Fibroblast of lung (primary cell): Measurements from ENCODE around the gene PRORP. TPM values are rescaled to one million over a fixed set of nuclear protein-coding genes. Genes with fewer than 3 reads are reported as not detected.

Source experiments
- DNase-seq, 2 donors: peaks; one replicate each; pipeline versions ENCODE4 v3.0.0 to v3.0.0-alpha.2; 2010; ENCODE audit warnings: low read depth in 2 of 2
- H2AFZ ChIP-seq: 2 replicates; pipeline ENCODE4 v1.5.1; 2012; ENCODE audit warnings: low read length, control low read depth, inconsistent platforms
- H3K27ac ChIP-seq: 2 replicates; pipeline ENCODE4 v1.5.1; 2011; ENCODE audit warnings: low read length, control low read depth; ENCODE audit not compliant: insufficient read depth
- H3K27me3 ChIP-seq: 2 replicates; pipeline ENCODE4 v1.5.1; 2011; ENCODE audit warnings: mild to moderate bottlenecking, low read length; ENCODE audit not compliant: control insufficient read depth, insufficient read depth
- H3K36me3 ChIP-seq: 2 replicates; pipeline ENCODE4 v1.5.1; 2011; ENCODE audit warnings: low read length; ENCODE audit not compliant: control insufficient read depth, insufficient read depth
- H3K4me1 ChIP-seq: 2 replicates; pipeline ENCODE4 v1.5.1; 2011; ENCODE audit warnings: low read length; ENCODE audit not compliant: control insufficient read depth, insufficient read depth; ENCODE audit errors: extremely low read depth
- H3K4me2 ChIP-seq: 2 replicates; pipeline ENCODE4 v1.5.1; 2011; ENCODE audit warnings: low read length, control low read depth; ENCODE audit not compliant: insufficient read depth; ENCODE audit errors: extremely low read depth
- H3K4me3 ChIP-seq, 4 experiments: fragments of 200-600 bp in 1 of 4; sonication (generic) in 1 of 4; replicated peaks in 1 of 4; 2 replicates each; pipeline ENCODE4 v1.5.1; 2011 to 2016; ENCODE audit warnings: low read length in 4 of 4, low read depth in 3 of 4, mild to moderate bottlenecking in 3 of 4, control low read depth in 2 of 4, inconsistent platforms in 1 of 4, mixed read lengths in 1 of 4; ENCODE audit not compliant: insufficient read depth in 1 of 4; ENCODE audit errors: control extremely low read depth in 1 of 4
- H3K79me2 ChIP-seq: 2 replicates; pipeline ENCODE4 v1.5.1; 2012; ENCODE audit warnings: mild to moderate bottlenecking, low read length, inconsistent platforms; ENCODE audit not compliant: control insufficient read depth, insufficient read depth
- H3K9ac ChIP-seq: 2 replicates; pipeline ENCODE4 v1.5.1; 2011; ENCODE audit warnings: mild to moderate bottlenecking, low read length, control low read depth; ENCODE audit not compliant: insufficient read depth
- H3K9me3 ChIP-seq: 2 replicates; pipeline ENCODE4 v1.5.1; 2012; ENCODE audit warnings: low read depth, low read length; ENCODE audit not compliant: control insufficient read depth, insufficient read depth
- H4K20me1 ChIP-seq: 2 replicates; pipeline ENCODE4 v1.5.1; 2011; ENCODE audit warnings: low read length; ENCODE audit not compliant: control insufficient read depth, insufficient read depth; ENCODE audit errors: extremely low read depth
- EZH2 ChIP-seq: IDR thresholded peaks from 2 replicates; pipeline ENCODE4 v1.5.1; 2012; ENCODE audit warnings: low read length, control low read depth, mild to moderate bottlenecking; ENCODE audit errors: missing control alignments
- polyA minus RNA-seq: library from RNA; depleted of rRNA, polyadenylated mRNA; stranded (reverse); fragments of >200 nt; gene quantifications from 2 replicates; pipeline ENCODE4 v1.2.3, GENCODE V29; 2011; ENCODE audit warnings: low replicate concordance
- polyA plus RNA-seq, 2 donors: library from polyadenylated mRNA; depleted of rRNA in 1 of 2; stranded (reverse) in 1 of 2; unstranded in 1 of 2; fragments of >200 nt; gene quantifications; 2 replicates each; pipeline ENCODE4 v1.2.1, GENCODE V29; 2011 to 2012; ENCODE audit warnings: missing spikeins in 1 of 2
- total RNA-seq: library from RNA; depleted of rRNA; stranded (reverse); fragments of >200 nt; gene quantifications from 2 replicates; pipeline ENCODE4 v1.2.1, GENCODE V29; 2014
- TF ChIP-seq, protein P1 (sequence below), 2 donors: IDR thresholded peaks in 1 of 2; conservative IDR thresholded peaks in 1 of 2; 1 replicate in 1 of 2; 2 replicates in 1 of 2; pipeline ENCODE4 v1.5.1; 2011 to 2012; ENCODE audit warnings: low read length in 2 of 2, control low read depth in 1 of 2, inconsistent platforms in 1 of 2, low read depth in 1 of 2, mild to moderate bottlenecking in 1 of 2

PRORP gene
- total RNA-seq (12.1 and 14.2 TPM in 2 replicates), polyA plus RNA-seq (25.7 and 36.3 TPM in 2 replicates), polyA minus RNA-seq (53.5 and 67.1 TPM in 2 replicates)
- 18.9 and 25.0 TPM in 2 replicates for polyA plus RNA-seq (2012)

DNA sequence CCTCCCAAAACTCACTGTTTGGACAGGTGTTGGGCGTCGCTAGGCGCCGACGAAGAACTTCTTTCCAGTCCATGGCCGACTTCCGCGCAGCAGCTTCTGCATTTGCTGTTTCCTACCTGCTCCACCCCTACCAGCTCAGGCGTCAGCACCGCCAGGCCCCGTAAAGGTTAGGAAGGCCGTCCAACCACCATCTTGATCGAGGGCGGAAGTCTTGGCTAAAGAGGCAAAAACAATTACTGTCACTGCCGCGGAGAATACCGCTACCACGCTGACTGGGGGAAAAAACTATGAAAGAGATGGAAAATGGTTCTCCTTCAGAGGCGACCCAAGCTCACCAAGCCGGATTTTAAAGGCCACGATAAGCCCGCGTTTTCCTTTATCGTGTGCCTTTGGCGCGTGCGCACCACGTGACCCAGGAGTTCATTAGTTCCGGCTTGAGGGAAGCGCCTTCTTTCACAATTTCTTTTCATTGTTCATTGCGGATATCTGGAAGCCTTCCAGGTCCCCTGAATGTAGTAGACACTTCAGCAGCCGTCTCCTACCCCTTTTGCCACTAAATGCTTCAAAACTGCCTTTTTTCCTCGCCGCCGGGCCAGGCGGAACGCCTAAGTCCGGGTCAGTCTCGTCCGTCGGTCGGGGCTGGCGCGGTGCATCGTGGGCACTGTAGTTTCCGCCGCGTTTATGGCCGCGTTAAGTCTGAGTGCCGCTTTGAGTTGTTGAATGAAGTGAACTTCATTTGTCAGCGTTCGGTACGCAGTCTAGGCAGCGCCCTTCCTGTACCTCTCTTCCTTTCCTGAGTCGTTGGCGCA, at the start of gene PRORP, which contains the start of gene PPP2R3C:
Gene PRORP (plus strand): TSS at position 666 of the 809 bp plus-strand sequence. CDS start 694 bp downstream, outside the sequence.
Gene PPP2R3C (minus strand): TSS at position 104 of the 809 bp plus-strand sequence. CDS start 31 bp downstream, at position 73.
- Histone ChIP-seq H3K4me2 (peak within 1 kb of the TSS; percentile 94), H3K27me3 (no peaks in the 10 kb centered on the region), H3K36me3 (no peaks in the 10 kb centered on the region), H3K27ac (peak within 1 kb of the TSS; percentile 97), H3K9me3 (no peaks in the 10 kb centered on the region), H2AFZ (peak within 1 kb of the TSS; percentile 79), H3K4me1 (no peaks in the 10 kb centered on the region), H3K79me2 (peaks cover 8% of the 10 kb centered on the region), H3K4me3 (peak within 1 kb of the TSS; percentile 61 to 98 (median 84)), H4K20me1 (no peaks in the 10 kb centered on the region), H3K9ac (peak within 1 kb of the TSS; percentile 90)
- TF ChIP-seq, protein P1, sequence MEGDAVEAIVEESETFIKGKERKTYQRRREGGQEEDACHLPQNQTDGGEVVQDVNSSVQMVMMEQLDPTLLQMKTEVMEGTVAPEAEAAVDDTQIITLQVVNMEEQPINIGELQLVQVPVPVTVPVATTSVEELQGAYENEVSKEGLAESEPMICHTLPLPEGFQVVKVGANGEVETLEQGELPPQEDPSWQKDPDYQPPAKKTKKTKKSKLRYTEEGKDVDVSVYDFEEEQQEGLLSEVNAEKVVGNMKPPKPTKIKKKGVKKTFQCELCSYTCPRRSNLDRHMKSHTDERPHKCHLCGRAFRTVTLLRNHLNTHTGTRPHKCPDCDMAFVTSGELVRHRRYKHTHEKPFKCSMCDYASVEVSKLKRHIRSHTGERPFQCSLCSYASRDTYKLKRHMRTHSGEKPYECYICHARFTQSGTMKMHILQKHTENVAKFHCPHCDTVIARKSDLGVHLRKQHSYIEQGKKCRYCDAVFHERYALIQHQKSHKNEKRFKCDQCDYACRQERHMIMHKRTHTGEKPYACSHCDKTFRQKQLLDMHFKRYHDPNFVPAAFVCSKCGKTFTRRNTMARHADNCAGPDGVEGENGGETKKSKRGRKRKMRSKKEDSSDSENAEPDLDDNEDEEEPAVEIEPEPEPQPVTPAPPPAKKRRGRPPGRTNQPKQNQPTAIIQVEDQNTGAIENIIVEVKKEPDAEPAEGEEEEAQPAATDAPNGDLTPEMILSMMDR (conservative IDR thresholded peaks at IDR 0.05 in 1 of 2, IDR thresholded peaks at IDR 0.05 in 1 of 2; ENCODE audit: low read depth in 1 of 2, low read length in 2 of 2) = no peak
- TF ChIP-seq EZH2 = no peak
- peak; percentile 94 to 99 for DNase-seq

DNA sequence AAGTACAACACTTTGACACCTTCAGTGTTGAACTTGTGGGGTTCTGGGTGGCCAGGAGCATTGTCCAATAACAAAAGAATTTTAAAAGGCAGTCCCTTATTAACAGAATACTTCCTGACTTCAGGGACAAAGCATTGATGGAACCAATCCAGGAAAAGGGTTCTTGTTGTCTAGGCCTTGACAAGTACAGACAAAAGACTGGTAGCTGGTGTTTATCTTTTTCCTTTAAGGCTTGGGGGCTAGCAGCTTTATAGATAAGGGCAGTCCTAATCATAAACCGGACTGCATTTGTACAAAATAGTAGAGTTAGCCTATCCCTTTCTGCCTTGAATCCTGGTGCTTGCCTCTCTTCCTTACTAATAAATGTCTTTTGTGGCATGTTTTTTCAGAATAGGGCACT, 48.9 kb upstream of the PRORP start:
- no peak overlapping the region for H3K4me3 ChIP-seq
- H2AFZ ChIP-seq = no peak overlapping the region
- H3K36me3 ChIP-seq = peaks cover 4% of the 10 kb centered on the region
- TF ChIP-seq, protein P1 (conservative IDR thresholded peaks at IDR 0.05 in 1 of 2, IDR thresholded peaks at IDR 0.05 in 1 of 2; ENCODE audit: low read depth in 1 of 2, low read length in 2 of 2) = no peak
- no peak for TF ChIP-seq EZH2
- no peaks in the 10 kb centered on the region for H3K79me2 ChIP-seq
- H3K9ac ChIP-seq = no peak overlapping the region
- H3K27ac ChIP-seq = no peak overlapping the region
- no peak overlapping the region for H3K4me2 ChIP-seq
- DNase-seq = no peak
- no peaks in the 10 kb centered on the region for H4K20me1 ChIP-seq
- no peaks in the 10 kb centered on the region for H3K27me3 ChIP-seq
- H3K4me1 ChIP-seq = no peaks in the 10 kb centered on the region
- no peaks in the 10 kb centered on the region for H3K9me3 ChIP-seq

DNA sequence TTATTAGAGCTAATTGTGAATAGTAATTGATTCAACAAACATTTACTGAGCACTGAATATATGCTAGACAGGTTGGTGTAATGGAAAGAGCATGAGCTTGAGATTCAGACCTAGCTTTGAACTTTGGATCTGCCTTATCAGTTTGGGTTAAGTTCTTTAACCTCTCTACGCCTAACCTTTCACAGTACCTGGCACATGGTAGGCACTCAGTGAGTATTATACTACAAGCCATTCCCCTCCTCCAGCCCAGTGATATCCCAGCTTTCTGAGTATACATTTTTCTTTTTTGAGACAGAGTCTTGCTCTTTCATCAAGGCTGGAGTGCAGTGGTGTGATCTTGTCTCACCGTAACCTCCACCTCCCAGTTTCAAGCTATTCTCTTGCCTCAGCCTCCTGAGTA, 44.3 kb upstream of the PRORP start:
- no peaks in the 10 kb centered on the region for H3K4me1 ChIP-seq
- no peak overlapping the region for H3K4me3 ChIP-seq
- H3K9me3 ChIP-seq = no peaks in the 10 kb centered on the region
- TF ChIP-seq EZH2 = no peak
- TF ChIP-seq, protein P1 (conservative IDR thresholded peaks at IDR 0.05 in 1 of 2, IDR thresholded peaks at IDR 0.05 in 1 of 2; ENCODE audit: low read depth in 1 of 2, low read length in 2 of 2) = no peak
- H3K36me3 ChIP-seq = peaks cover 2% of the 10 kb centered on the region
- H3K27ac ChIP-seq = no peak overlapping the region
- H4K20me1 ChIP-seq = no peaks in the 10 kb centered on the region
- no peak overlapping the region for H3K4me2 ChIP-seq
- no peaks in the 10 kb centered on the region for H3K27me3 ChIP-seq
- no peak overlapping the region for H2AFZ ChIP-seq
- no peak overlapping the region for H3K9ac ChIP-seq
- no peak for DNase-seq
- H3K79me2 ChIP-seq = no peaks in the 10 kb centered on the region
